Measurements from ENCODE around the gene BOD1L1.

Gene BOD1L1

DNA sequence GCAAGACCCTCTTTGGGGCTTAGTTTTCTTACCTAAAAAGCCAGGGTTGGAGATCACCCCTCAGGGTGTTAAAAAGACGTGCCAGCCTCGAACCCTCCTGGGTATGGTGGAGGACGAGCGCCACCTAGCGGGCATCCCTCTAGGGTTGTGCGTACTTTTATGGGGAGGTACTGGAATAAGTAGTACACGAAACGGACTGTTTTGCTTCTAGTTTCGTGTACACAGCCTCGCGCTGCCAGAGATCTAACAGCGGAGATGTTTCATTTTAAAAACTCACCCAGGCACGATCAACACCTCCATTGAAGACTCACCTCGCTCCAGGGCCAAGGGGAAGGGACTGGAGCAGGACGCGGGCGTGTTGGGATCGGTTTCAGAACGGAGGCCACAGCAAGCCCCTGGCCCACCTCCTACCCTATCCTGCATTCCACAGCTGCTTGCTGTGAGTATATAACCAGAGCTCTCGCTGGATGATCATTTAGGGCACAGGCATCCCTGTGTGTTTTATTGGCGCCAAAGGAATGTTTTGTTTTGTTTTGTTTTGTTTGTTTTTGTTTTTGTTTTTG is 78.5 kb downstream of the BOD1L1 start:
- H3K4me1 Mint-ChIP-seq = peaks cover 25% of the 10 kb centered on the region
- H3K27me3 Mint-ChIP-seq (ENCODE audit: low read depth, poor library complexity) = peaks cover 70% of the 10 kb centered on the region
- peak; percentile 95 for DNase-seq
- H3K9me3 Mint-ChIP-seq = peaks cover 24% of the 10 kb centered on the region
- H3K36me3 Mint-ChIP-seq (ENCODE audit: low read depth) = peaks cover 5% of the 10 kb centered on the region
- peak; percentile 94 for TF ChIP-seq CTCF (IDR thresholded peaks at IDR 0.05)
- H3K27ac Mint-ChIP-seq = no peak overlapping the region
- H3K4me3 Mint-ChIP-seq = peak overlapping the region; percentile 86

DNA sequence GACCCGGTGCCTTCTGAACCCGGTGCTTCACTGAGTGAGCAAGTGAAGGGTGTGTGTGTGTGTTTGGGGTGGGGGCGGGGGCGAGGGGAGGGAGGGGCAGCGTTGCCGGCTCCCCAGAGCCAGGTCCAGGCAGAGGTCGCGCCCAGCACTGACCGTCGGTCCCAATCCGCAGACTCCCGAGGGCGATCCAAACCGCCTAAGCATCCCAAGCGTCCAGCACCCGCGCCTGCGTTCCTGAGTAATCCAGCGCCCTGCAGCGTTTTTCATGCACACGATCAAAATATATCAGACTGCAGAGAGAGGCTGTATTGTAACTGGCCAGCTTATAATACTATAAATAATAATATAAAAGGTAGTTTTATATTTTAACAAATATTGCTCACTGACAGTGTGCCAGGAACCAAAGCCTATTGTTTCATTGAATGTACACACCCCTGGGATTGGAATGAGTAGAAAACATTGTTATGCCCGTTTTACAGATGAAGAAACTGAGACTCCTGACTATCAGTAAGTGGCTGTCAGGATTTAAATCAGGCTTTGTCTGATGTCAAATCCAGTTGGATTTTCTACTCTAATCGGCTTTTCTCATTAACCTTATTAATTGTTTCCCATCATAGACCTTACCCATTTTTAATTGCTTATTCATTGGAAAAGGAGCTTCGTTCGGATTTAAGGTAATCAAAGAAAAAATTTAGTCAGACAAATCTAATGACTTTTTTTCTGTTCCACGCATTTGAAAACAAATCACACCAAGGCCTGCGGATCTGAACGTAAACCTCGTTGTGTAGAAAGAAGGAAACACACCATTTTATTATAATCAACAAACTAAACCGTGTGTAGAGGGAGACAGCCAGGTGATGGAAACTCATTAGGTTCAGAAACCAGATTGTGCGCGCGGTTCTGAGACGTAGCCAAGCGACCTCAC is 79.2 kb downstream of the BOD1L1 start:
- Mint-ChIP-seq H3K9me3 (peaks cover 24% of the 10 kb centered on the region), H3K4me3 (peak overlapping the region; percentile 86), H3K27ac (no peak overlapping the region), H3K27me3 (ENCODE audit: low read depth, poor library complexity) (peaks cover 76% of the 10 kb centered on the region), H3K4me1 (peaks cover 29% of the 10 kb centered on the region), H3K36me3 (ENCODE audit: low read depth) (peaks cover 5% of the 10 kb centered on the region)
- no peak for DNase-seq
- no peak for TF ChIP-seq CTCF (IDR thresholded peaks at IDR 0.05)

DNA sequence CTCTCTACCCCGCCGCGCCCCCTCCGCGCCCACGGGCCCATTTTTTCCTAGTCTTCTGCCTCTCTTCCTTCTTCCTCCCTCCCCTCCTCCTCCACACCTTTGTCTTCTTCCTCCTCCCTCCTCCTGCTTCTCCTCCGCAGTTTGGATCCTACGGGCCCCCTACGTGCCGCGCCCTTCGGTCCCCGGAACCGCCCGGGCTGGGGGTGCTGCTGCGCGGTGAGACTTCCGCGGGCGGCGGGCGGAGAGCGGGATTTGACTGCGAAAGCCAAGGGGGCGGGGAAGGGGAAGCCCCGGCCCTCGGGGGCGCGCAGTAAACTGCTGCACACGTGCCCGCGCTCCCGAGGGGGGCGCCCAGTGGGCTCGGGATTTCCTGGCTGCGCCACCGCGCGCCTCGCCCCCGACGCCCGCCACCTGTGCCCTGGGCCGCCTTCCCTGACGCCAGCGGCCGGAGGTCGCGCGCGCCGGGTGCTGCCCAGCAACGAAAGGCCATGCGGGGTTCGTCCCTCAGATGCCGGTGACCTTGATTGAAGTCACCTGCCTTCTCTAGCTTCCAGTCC is 80.0 kb downstream of the BOD1L1 start:
- DNase-seq = peak; percentile 68
- H3K27me3 Mint-ChIP-seq (ENCODE audit: low read depth, poor library complexity) = peaks cover 78% of the 10 kb centered on the region
- H3K27ac Mint-ChIP-seq = no peak overlapping the region
- H3K9me3 Mint-ChIP-seq = peaks cover 20% of the 10 kb centered on the region
- H3K36me3 Mint-ChIP-seq (ENCODE audit: low read depth) = peaks cover 5% of the 10 kb centered on the region
- TF ChIP-seq CTCF (IDR thresholded peaks at IDR 0.05) = no peak
- peak overlapping the region; percentile 90 for H3K4me3 Mint-ChIP-seq
- peaks cover 36% of the 10 kb centered on the region for H3K4me1 Mint-ChIP-seq

DNA sequence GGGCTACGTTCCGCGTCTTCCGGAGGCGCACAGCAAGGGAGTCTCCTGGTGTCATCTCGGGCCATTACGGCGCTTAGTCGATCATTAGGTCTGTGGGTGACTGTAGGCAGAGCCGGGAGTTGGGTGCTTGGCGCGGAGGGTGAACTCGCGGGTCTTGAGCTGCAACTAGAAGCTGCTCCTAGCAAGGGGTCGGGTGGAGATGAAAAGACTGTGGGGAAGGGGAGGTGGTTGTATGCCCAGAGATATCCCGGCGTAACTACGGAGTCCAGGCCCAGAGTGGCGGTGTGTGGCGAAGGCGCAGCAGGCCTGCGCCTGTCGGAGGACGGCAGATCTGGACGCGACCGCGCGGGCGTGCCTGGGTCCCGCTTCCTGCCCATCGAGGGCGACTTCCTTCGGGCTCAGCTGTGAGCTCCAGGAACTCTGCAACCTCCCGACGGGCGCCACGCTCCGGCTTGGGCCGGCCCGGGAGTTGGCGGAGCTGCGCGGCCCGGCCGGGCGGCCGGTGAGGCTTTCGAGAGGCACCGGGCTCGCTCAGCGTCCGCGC is 80.5 kb downstream of the BOD1L1 start:
- Mint-ChIP-seq H3K9me3 (peaks cover 17% of the 10 kb centered on the region), H3K4me1 (peaks cover 37% of the 10 kb centered on the region), H3K36me3 (ENCODE audit: low read depth) (peaks cover 5% of the 10 kb centered on the region), H3K27ac (peak overlapping the region; percentile 36), H3K27me3 (ENCODE audit: low read depth, poor library complexity) (peaks cover 81% of the 10 kb centered on the region), H3K4me3 (peak overlapping the region; percentile 90)
- no peak for TF ChIP-seq CTCF (IDR thresholded peaks at IDR 0.05)
- DNase-seq = peak; percentile 68

DNA sequence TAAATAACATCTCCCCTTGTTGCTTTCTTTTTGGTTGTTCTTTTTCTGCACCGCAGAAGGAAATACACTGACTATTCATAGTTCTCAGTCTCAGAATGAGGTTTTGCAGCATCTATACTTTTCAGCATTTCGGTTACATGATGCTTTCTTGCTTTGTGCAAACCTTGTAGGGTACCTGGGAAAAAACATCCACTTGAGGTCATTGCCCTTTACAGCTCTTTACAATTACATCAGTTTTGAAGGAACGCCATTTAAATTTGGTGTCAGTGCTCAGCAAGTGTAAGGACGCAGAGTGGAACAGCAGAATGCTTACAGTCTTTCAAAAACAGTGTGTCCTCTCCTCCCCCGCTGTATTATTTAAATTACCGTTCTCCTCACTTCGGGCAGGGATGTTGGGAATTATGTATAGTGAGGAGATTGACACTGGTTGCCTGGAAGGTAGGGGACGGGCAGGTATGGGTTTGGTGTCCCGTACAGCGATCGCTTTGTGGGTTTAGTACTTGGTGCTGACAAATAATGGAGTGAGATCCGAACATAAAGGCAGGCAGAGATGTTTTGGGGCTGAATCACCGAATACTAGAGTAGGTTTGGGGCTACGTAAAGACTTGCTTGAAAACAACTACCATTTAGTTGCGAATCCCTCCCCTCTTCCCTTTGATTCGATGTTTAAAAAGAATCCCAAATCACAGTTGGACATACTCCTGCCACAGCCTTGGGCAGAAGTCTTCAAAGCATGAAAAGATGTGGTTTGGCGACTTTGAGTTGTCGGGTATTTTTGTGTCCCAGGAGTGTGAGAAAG is 81.2 kb downstream of the BOD1L1 start:
- peak overlapping the region; percentile 90 for H3K4me3 Mint-ChIP-seq
- peaks cover 11% of the 10 kb centered on the region for H3K9me3 Mint-ChIP-seq
- no peak for DNase-seq
- H3K27ac Mint-ChIP-seq = no peak overlapping the region
- H3K27me3 Mint-ChIP-seq (ENCODE audit: low read depth, poor library complexity) = peaks cover 85% of the 10 kb centered on the region
- peaks cover 37% of the 10 kb centered on the region for H3K4me1 Mint-ChIP-seq
- peaks cover under 1% of the 10 kb centered on the region for H3K36me3 Mint-ChIP-seq (ENCODE audit: low read depth)
- no peak for TF ChIP-seq CTCF (IDR thresholded peaks at IDR 0.05)
